ENCODE data around the gene APOLD1.

The APOLD1 gene

GRCh38 chr12:12839873-12840579 lies 54.6 kb downstream of the APOLD1 start:
- no peak for DNase-seq (ENCODE audit: low read depth in 3 of 3)

GRCh38 chr12:12840580-12840899 lies 55.1 kb downstream of the APOLD1 start:
- no peak for DNase-seq (ENCODE audit: low read depth in 3 of 3)
